SW480 (cell line): Measurements from ENCODE around the gene LAMTOR5.

ENCODE experiments used
- DNase-seq: peaks from one replicate; pipeline ENCODE4 v3.0.0-alpha.2; 2016; ENCODE audit warnings: low spot score

Gene LAMTOR5

DNA sequence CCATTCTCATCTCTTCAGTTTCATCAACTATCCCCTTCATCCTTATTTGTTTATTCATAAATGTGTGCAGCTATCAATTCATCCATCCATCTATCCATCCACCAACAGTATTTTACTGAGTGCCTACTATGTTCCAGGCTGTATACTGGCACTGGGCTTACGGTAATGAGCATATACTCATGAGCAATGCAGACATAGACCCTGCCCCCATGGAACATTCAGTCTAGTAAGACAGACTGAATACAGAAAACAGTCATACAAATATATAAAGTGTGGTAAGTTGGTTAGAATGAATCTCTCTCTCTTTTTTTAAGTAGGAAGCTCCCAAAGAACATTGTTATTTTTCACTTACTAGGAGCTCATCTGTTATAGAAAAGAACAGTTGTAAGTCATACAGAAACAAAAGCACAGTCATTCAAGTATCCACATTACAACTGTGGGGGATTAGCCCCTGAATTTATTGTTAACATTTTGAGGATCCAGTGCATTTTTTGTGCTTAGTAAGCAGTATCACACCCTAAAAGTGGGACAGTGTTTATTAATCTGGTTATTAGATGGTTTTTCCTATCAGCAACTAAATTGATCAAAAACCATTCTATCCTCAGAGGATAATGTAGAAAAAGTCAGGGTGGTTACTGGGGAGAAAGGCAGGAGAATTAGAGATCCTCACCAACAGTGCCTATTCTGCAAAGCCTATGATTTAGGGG is 20.3 kb downstream of the LAMTOR5 start:
- no peak for DNase-seq

DNA sequence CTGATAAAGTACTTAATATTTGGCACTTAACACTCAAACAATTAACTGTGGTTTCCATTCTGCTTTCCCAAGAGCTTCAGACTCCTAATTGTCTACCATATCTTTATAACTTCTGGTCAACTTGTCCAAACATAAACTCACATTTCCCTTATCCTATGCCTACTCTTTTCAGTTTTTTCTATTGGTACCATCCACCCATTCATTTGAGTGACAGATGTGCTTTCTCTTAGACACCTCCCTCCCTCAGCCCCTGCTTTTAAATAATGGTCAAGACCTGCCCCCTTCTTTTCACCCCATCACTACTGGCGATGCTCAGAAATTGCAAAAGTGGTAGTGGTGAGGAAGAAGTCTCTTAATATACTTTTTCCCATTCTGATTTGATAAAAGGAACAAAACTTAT is 22.1 kb downstream of the LAMTOR5 start:
- DNase-seq, result no peak

DNA sequence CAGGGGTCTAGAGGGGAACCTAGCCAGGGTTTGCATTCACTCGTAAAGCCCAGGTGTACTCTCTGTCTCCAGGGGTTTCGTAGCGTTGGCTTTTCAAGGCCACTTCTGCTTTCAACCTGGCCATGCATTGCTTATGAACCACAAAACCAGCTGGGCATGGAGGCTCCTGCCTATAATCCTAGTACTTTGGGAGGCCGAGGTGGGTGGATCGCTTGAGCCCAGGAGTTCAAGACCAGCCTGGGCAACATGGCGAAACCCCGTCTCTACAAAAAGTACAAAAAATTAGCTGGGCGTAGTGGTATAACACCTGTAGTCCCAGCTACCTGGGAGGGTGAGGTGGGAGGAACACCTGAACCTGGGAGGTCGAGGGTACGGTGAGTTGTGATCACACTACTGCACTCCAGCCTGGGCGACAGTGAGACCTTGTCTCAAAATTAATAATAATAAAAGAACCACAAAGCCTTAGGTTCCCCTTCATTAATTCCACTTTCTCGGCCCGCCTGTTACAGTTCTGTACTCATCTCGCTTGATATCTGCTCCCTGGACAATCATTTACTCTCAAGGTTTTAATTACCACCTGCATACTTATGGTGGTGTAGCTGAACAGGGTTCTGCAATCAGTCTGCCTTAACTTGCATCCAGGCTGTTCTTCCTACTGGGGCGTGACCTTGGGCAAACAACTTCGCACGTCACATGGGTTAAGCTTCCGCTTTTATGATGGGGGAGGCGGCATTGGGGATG is 22.7 kb downstream of the LAMTOR5 start:
- no peak for DNase-seq

DNA sequence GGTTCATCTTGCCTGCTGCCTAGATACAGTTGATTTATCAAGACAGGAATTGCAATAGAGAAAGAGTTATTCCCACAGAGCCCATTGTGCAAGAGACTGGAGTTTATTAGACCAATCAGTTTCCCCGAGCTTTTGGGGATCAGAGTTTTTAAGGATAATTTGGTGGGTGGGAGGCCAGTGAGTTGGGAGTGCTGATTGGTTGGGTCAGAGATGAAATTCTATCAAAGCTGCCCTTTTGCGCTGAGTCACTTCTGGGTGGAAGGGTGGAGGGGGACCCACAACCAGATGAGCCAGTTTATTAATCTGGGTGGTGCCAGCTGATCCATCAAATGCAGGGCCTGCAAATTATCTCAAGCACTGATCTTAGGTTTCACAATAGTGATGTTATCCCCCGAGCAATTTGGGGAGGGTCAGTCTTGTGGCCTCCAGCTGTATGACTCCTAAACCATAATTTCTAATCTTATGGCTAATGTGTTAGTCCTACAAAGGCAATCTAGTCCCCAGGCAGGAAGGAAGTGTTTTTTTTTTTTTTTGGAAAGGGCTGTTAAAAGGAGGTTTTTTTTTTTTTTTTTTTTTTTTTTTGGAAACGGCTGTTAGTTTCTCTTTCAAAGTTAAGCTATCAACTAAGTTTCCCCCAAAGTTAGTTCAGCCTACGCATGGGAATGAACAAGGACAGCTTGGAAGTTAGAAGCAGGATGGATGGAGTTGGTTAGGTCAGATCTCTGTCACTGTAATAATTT is 24.1 kb downstream of the LAMTOR5 start:
- DNase-seq, result no peak

DNA sequence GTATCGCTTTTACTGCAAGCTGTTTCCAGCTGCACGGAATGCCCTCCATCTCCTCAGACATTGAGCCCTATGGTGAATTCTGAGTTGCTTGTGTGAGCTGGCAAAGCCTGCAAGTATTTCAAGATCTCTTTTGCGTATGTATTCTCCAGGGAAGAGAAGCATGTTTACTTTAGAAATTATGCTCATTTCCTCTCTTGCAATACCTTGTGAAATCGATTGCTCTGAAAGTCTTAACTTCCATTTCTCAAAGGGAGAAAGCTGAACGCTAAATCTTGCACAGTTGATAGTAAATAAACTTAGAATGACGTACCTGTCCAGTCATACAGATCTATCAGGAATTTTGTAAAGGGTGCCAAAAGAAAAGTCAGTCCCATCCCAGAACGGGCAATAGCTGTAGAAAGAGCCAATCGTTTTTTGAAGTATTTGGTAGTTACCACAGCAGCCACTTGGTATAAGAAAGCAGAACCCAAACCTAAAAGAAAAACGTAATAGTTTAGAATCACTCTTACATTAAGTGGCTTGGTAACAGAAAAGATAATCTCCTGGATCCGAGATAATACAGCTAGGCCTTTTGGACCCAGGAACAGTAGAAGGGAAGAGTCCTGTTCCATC is 26.7 kb downstream of the LAMTOR5 start:
- no peak for DNase-seq

DNA sequence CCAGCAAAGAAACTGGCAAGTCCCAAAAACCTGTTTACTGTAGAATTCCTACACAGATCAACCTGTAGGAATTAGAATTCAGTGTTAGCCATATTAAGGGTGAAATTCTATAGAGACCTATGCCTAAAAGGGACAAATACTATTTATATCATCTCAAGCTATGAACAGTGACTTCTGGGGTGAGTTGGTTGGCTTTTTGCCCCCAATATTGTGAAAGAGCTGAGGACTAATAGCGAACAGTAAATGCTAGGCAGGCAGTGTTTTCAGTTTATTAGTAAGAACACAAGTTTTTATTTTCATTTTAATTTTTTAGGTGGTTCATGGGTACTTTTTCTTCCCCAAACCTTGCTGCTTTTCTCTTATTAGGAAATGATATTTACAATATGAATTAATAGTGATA is 32.0 kb downstream of the LAMTOR5 start:
- DNase-seq, result no peak

DNA sequence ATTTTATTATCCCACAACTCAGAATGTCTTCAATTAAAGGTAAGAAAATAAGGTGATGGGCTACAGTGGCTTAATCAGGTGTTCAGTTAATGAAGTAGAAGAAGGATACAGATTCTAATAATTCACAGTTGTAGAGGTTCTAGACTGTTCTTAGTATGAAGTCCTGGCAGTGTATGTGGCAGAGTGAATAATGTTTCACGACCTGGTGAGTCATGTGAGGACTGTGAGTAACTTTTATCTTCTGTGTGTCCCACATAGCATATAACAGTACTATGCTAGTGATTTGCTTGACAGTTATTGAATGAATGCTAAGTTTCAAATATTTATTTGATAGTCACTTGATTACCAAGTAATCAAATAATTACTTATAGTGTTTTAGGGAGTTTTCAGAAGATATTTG is 36.7 kb downstream of the LAMTOR5 start:
- peak; percentile 12 for DNase-seq

DNA sequence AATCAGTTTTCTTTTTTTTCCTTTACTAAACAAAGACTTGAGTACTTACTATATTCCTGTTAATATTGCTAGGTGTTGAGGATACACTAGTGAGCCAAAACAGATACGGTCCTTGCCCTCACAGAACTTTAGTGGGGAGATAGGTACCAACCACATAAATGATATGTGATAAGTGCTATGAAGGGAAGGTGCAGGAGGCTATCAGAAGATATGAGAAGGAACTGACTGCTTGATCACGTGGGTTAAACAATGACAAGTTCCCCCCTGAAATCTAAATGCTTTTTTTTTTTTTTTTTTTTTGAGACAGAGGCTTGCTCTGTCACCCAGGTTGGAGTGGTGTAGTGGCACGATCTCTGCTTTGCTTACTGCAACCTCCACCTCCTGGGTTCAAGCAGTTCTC is 43.3 kb downstream of the LAMTOR5 start:
- DNase-seq, result no peak

DNA sequence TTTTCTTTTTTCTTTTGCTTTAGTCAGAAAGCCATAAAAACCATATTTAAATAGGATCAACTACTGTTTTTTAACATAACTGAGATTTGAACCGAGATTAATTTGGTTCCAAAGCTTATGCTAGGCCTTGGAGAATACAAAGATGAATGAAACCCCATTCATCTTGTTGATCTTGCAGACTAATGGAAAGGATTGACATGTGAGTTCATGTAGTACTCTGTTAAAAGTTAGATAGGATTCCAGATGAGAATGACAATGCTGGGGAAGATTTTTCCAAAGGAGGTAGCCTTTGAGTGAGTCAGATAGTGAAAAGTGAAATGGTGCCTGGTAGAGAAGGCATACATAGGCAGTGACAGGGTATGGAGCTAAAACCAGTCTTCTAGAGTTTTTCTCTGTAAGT is 45.6 kb downstream of the LAMTOR5 start:
- no peak for DNase-seq

DNA sequence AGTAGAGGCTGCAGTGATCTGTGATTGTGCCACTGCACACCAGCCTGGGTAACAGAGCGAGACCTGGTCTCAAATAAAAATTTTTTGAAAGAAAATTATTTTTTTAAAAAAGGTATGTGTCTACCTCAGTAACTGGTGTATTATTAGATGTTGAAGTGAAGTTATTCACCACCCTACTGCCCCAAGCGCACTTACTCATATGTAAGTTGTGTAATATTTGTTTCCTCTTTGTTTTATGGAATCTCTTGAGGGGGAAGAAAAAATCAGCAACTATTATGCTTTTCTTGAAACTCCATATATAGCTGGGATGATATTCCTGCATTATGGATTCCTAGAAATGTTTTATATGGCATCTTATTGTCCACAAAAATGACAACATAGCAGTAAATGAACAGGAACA is 47.1 kb downstream of the LAMTOR5 start:
- no peak for DNase-seq

DNA sequence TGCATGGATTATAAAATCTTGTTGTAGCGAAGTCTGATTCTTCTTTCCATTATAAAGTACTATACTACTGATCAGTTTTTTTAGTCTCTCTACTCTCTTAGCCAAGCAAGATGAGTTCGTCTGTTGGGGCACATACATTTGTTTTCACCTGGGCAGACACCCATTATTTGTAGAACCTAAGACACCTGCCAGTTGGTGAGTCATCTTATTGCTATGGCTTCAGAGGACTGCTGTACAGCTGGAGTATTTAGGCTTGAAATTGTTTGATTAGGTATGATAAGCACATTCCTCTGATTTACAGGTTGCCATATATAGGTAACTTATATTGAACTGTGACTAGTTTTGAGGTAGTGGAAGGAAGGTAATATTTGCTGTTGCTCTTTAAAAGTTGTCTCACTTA is 51.1 kb downstream of the LAMTOR5 start:
- peak; percentile 54 for DNase-seq

DNA sequence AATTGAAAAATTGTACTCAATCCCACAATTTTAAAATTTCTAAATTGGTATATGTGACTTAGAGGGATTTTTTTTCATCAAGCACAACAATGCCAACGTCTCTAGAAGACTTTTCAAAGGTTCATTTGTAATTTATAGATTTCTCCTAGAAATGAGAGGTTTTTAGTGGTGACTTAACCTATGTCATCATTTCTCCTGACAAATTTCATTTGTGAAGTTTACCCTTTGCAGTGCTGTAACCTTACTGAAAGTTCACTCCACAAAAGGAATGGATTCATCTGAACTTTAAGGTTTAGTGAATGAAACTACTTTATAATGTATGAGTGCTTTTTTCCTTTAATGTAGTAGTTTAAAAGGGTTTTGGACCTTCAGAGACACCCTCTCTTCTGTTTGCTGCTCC is 52.2 kb downstream of the LAMTOR5 start:
- no peak for DNase-seq
